ENCODE data around the gene GPATCH4.

GRCh38 chr1:156616463-156616862 is 15.2 kb upstream of the GPATCH4 start:
- TF ChIP-seq CTCF (IDR thresholded peaks at IDR 0.05) = no peak
- no peak for TF ChIP-seq POLR2A (IDR thresholded peaks at IDR 0.05)
- no peak for TF ChIP-seq POLR2AphosphoS5 (IDR thresholded peaks at IDR 0.05)

Data from stomach (tissue), 4 donors.